ENCODE results near the gene RUFY1. TPM values are rescaled to one million over a fixed set of nuclear protein-coding genes. Genes with fewer than 3 reads are reported as not detected.
"Not testable (repeated sequence)": the region's sequence is repeated elsewhere in the genome, so short reads cannot be mapped to it uniquely, and the experiment has no call there.

The RUFY1 gene
- total RNA-seq, 1 donor from 2014 or later, result 62.9 TPM

DNA sequence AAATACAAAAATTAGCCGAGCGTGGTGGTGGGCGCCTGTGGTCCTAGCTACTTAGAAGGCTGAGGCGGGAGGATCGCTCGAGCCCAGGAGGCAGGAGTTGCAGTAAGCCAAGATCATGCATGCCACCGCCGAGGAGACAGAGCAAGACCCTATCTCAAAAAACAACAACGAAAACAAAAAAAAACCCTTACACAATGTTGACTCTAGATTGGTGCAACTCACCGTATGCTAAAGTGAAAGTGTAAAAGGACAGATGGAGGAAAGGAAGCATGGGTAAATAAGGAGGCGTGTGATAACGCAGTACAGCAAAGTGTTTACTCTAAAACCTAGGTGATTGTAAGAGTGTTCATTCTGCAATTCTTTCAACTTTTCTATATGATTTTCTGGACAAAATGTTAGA lies 15.9 kb upstream of the RUFY1 start:
- DNase-seq (ENCODE audit: low read depth in 2 of 2), result no peak

GRCh38 chr5:179536676-179537075 lies 13.7 kb upstream of the RUFY1 start:
- DNase-seq (ENCODE audit: low read depth in 2 of 2), result no peak

- DNase-seq (ENCODE audit: low read depth in 2 of 2), result no peak
Observed at GRCh38 chr5:179542170-179542569, 8.2 kb upstream of the RUFY1 start.

DNA sequence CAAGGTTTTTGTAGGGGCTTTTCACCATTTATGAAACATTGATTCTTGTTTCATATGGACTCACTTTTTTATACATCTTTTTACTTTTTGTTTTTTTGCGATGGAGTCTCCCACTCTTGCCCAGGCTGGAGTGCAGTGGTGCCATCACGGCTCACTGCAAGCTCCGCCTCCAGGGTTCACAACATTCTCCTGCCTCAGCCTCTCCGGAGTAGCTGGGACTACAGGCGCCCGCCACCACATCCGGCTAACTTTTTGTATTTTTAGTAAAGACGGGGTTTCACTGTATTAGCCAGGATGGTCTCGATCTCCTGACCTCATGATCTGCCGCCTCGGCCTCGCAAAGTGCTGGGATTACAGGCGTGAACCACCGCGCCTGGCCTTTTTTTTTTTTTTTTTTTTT lies 7.1 kb upstream of the RUFY1 start:
- not testable (repeated sequence) for DNase-seq (ENCODE audit: low read depth in 2 of 2)

GRCh38 chr5:179553006-179553405 lies 2.7 kb downstream of the RUFY1 start:
- DNase-seq (ENCODE audit: low read depth in 2 of 2), result no peak

DNA sequence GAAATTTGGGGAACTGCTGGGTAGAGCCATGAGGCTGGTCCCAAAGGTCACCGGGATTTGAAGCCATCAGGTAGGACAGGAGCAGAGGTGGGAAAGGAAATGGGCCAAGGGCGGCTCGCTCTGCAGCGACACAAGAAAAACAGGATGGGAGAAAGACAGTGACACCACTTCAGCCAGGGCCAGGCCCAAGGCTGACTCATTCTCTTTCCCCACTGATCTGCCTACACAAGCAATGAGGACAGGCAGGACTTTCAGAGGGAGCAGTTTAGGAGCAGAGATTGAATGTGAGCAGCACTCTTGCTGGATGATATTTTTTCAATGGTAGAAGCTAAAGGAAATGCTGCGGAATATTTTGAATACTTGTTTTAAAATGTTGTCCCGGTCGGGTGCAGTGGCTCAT lies 3.5 kb downstream of the RUFY1 start:
- peak; percentile 70 to 88 for DNase-seq (ENCODE audit: low read depth in 2 of 2)

DNA sequence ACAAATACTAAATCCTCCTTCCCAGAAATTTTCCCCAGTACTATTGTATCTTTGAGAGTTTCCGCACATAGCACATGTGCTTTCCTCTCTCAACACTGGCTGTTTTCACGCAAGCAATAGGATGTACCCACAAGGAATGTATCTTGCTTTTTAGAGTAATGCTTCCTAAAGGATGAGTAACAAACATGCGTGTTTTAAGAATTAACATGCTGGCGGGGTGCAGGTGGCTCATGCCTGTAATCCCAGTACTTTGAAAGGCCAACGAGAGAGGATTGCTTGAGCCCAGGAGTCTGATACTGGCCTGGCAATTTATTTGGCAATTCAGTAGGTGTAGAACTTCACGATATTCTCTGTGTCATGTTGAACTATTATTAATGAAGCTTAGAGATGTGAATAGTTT lies 4.6 kb downstream of the RUFY1 start:
- DNase-seq (ENCODE audit: low read depth in 2 of 2), result no peak

DNA sequence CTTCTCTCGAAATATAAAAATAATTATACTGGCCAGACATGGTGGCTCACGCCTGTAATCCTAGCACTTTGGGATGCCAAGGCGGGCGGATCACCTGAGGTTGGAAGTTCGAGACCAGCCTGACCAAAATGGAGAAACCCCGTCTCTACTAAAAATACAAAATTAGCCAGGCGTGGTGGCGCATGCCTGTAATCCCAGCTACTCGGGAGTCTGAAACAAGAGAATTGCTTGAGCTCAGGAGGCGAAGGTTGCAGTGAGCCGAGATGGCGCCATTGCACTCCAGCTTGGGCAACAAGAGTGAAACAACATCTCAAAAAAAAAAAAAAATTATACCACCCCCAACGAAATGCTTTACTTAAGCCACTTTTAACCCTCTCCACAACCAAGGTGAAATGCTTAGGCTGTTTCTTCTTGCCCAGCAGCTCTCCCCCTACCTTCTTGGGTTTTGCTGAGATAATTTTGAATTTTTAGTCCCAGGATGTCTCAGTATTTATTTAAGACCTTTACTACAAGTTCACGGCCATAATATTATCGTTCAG lies 8.0 kb downstream of the RUFY1 start:
- DNase-seq (ENCODE audit: low read depth in 2 of 2), result not testable (repeated sequence)

DNA sequence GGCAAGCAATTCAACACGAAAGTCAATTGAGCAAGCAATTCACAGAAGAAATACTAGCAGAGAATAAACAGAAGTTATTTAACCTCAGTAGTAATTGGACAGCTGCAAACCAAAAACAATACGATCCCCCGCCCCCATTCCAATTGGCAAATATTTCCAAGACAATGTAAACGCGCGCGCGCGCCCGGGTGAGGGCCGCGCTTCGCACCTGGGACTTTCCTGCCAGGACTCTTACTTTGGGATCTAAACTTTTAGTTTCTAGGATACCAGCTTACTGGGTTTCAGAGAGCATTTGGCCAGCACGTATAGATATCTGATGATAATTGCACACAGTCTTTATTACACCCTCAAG lies 8.6 kb downstream of the RUFY1 start:
- DNase-seq (ENCODE audit: low read depth in 2 of 2), result peak; percentile 51 to 54

GRCh38 chr5:179559284-179560252 lies 9.2 kb downstream of the RUFY1 start:
- DNase-seq (ENCODE audit: low read depth in 2 of 2), result peak; percentile 99

DNA sequence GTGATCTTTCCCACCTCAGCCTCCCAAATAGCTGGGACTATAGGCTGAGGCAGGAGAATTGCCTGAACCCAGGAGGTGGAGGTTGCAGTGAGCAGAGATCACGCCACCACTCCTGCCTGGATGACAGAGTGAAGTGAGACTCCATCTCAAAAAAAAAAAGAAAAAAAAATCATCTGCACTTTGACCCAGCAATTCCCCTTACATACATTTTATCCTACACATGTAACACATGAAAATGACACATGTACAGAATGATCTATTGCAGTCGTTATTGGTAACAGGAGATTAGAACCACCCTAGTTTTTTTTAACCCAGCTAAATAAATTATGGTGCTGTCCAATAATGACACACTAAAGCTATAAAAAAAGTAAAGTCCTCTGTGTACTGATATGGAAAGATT lies 14.2 kb downstream of the RUFY1 start:
- no peak for DNase-seq (ENCODE audit: low read depth in 2 of 2)

- peak; percentile 38 to 82 for DNase-seq (ENCODE audit: low read depth in 2 of 2)
Observed at GRCh38 chr5:179568721-179569120, 18.4 kb downstream of the RUFY1 start.

DNA sequence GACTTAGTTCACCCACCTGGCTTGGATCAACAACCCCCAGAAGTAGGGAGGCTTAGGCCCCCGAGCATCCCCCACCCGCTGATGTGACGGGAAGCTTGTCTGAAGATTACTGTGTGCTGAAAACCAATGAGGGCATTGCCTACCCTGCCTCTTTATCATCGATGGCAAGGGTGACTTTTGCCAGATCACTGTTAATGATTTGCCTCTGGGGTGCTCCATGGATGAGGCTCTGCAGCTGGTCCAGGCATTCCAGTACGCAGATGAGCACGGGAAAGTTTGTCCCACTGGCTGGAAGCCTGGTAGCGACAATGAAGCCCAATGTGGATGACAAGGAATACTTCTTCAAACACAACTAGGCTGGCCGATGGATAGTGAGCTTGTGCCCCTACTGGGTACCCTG lies 22.0 kb downstream of the RUFY1 start:
- DNase-seq (ENCODE audit: low read depth in 2 of 2), result no peak

- no peak for DNase-seq (ENCODE audit: low read depth in 2 of 2)
Observed at GRCh38 chr5:179577286-179577960, 27.1 kb downstream of the RUFY1 start.

- DNase-seq (ENCODE audit: low read depth in 2 of 2), result no peak
Observed at GRCh38 chr5:179585941-179586401, 35.6 kb downstream of the RUFY1 start.

- DNase-seq (ENCODE audit: low read depth in 2 of 2), result no peak
Observed at GRCh38 chr5:179588166-179588565, 37.8 kb downstream of the RUFY1 start.

- DNase-seq (ENCODE audit: low read depth in 2 of 2), result peak in 1 of 2 donors; percentile 55
Observed at GRCh38 chr5:179595916-179596315, 45.6 kb downstream of the RUFY1 start.

GRCh38 chr5:179596421-179596820 lies 46.1 kb downstream of the RUFY1 start:
- DNase-seq (ENCODE audit: low read depth in 2 of 2), result no peak

DNA sequence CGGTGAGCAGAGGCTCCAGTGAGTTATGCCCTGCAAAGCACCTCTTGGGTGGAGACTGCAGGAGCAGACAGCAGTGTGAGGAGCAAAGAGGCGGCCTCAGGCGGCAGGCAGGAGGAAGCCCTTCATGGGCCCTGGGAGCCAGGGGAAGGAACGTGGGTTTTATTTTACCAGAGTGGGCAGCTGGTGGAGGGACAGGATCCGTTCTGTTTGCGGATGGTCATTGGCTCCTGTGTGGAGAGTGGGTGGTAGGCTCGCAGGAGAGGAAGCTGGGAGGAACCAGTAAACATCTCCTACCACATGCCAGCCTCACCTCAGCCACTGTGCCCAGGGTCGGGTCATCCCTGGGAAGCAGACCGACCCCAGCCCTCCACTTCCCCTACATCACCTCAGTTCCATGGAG lies 48.7 kb downstream of the RUFY1 start:
- no peak for DNase-seq (ENCODE audit: low read depth in 2 of 2)

DNA sequence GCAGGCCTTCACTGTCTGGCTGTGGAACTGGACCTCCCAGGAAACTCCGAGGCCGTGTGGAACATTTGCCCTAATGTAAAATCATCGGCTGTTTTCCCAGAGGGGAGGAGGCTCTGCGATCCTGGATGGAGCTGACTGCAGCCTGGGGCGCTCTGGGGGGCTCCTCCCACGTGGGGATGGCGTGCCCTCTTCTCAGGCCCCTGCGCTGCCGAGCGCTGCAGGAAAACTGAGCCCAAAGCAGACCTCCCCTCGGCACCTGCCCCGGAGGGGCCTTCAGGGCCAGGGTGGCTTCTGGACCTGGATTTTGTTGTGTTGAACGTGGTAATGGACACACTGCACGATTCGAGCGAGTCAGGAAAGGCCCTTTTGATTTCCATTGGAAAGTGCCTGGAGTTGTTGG lies 49.2 kb downstream of the RUFY1 start:
- DNase-seq (ENCODE audit: low read depth in 2 of 2), result no peak

DNA sequence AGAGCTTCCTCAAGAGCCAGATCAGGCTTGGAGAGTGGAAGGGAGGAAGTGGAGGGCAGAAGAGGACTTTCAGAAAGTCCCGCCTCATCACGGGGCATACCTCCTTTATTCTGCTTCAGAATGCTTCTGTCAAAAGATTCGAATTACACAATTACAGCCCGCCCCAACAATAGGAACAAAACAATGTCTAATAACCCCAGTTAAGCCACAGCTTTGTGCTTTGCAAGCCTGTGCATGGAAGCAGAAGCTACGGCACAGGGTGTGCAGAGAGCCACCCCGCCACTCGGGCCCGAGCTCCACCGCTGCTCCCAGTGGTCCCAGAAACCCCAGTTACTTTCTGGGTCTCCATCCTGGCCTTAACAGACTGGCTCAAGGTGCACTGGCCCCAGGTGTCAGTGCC lies 49.6 kb downstream of the RUFY1 start:
- DNase-seq (ENCODE audit: low read depth in 2 of 2), result no peak

GRCh38 chr5:179601871-179602625 lies 51.7 kb downstream of the RUFY1 start:
- DNase-seq (ENCODE audit: low read depth in 2 of 2), result no peak

Measured in lung microvascular endothelial cell (primary cell).